ENCODE measurements around the gene LAGE3. TPM values are rescaled to one million over a fixed set of nuclear protein-coding genes. Genes with fewer than 3 reads are reported as not detected.

LAGE3 gene
- total and polyA plus RNA-seq, 2 of the 13 experiments (the other 11 are each of a cell fraction or from before 2014, with no cell fraction given) = 7.6 to 12.7 TPM

GRCh38 chrX:154459832-154460231 lies 19.2 kb downstream of the LAGE3 start:
- 0 out of 2 replicates have a peak overlapping the region, but pooled peaks have one; percentile 39 for H3K9ac ChIP-seq (ENCODE audit: insufficient read depth, low read depth, low read length)
- peaks cover 9% of the 10 kb centered on the region for H3K79me2 ChIP-seq (ENCODE audit: insufficient read depth, low read length)
- no peaks in the 10 kb centered on the region for H4K20me1 ChIP-seq (ENCODE audit: insufficient read depth, low read length)
- intact Hi-C loops (cut with micrococcal nuclease; ENCODE audit: unreplicated experiment) (no loop called here), in situ Hi-C loops (cut with HindIII; ENCODE audit: extremely low pct_ligation_motif_present, low pct_unique_long_range_greater_than_20kb) (no loop called here)
- ChIA-PET POLR2A (interaction anchor here (1.2 to 1.6 kb wide), 2 partner anchors 48 to 89 kb away, joined by 3 to 6 read pairs; partner anchors contain the start of gene TAFAZZIN), CTCF (ENCODE audit: low intra/inter-chr PET ratio, low total read pairs) (interaction anchor here (1.0 kb wide), 1 partner anchor 74 kb away, joined by 4 read pairs; no protein-coding TSS in a partner anchor)
- no TSS peak for BruUV-seq (replicated peaks)
- FAIRE-seq = no peak
- 0 out of 2 replicates have a peak, but pooled peaks cover 4% of the 10 kb centered on the region for H3K4me1 ChIP-seq (ENCODE audit: insufficient read depth, low read length)
- ATAC-seq = no peak
- H3K36me3 ChIP-seq (replicated peaks in 1 of 2; ENCODE audit: control insufficient read depth in 1 of 2, insufficient read depth in 2 of 2, low read length in 2 of 2) = peaks cover 0 to 4% of the 10 kb centered on the region in 2 experiments; a peak in 3 of 5 replicates
- WGBS (ENCODE audit: low lambda C conversion rate) = no CpG with 5 or more reads among the region's 14 CpGs
- H3K27me3 ChIP-seq (ENCODE audit: control insufficient read depth in 1 of 2, insufficient read depth in 2 of 2, low read length in 2 of 2) = no peaks in the 10 kb centered on the region
- H3K4me3 ChIP-seq (replicated peaks in 1 of 3; ENCODE audit: insufficient read depth in 1 of 3, low read depth in 2 of 3, low read length in 3 of 3) = peak overlapping the region in 2 of 3 experiments; percentile 79 to 87; a peak in 3 of 6 replicates
- H3K4me2 ChIP-seq (ENCODE audit: low read depth, low read length) = peak overlapping the region; percentile 73
- no peak overlapping the region for H3K27ac ChIP-seq (ENCODE audit: extremely low read length, insufficient read depth, low read length)
- TF ChIP-seq, protein P1, sequence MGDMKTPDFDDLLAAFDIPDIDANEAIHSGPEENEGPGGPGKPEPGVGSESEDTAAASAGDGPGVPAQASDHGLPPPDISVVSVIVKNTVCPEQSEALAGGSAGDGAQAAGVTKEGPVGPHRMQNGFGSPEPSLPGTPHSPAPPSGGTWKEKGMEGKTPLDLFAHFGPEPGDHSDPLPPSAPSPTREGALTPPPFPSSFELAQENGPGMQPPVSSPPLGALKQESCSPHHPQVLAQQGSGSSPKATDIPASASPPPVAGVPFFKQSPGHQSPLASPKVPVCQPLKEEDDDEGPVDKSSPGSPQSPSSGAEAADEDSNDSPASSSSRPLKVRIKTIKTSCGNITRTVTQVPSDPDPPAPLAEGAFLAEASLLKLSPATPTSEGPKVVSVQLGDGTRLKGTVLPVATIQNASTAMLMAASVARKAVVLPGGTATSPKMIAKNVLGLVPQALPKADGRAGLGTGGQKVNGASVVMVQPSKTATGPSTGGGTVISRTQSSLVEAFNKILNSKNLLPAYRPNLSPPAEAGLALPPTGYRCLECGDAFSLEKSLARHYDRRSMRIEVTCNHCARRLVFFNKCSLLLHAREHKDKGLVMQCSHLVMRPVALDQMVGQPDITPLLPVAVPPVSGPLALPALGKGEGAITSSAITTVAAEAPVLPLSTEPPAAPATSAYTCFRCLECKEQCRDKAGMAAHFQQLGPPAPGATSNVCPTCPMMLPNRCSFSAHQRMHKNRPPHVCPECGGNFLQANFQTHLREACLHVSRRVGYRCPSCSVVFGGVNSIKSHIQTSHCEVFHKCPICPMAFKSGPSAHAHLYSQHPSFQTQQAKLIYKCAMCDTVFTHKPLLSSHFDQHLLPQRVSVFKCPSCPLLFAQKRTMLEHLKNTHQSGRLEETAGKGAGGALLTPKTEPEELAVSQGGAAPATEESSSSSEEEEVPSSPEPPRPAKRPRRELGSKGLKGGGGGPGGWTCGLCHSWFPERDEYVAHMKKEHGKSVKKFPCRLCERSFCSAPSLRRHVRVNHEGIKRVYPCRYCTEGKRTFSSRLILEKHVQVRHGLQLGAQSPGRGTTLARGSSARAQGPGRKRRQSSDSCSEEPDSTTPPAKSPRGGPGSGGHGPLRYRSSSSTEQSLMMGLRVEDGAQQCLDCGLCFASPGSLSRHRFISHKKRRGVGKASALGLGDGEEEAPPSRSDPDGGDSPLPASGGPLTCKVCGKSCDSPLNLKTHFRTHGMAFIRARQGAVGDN (CRISPR knock-in tag; IDR thresholded peaks at IDR 0.05) = peak; percentile 21; the same call in 1 of the 2 replicates
- TF ChIP-seq, protein P2, sequence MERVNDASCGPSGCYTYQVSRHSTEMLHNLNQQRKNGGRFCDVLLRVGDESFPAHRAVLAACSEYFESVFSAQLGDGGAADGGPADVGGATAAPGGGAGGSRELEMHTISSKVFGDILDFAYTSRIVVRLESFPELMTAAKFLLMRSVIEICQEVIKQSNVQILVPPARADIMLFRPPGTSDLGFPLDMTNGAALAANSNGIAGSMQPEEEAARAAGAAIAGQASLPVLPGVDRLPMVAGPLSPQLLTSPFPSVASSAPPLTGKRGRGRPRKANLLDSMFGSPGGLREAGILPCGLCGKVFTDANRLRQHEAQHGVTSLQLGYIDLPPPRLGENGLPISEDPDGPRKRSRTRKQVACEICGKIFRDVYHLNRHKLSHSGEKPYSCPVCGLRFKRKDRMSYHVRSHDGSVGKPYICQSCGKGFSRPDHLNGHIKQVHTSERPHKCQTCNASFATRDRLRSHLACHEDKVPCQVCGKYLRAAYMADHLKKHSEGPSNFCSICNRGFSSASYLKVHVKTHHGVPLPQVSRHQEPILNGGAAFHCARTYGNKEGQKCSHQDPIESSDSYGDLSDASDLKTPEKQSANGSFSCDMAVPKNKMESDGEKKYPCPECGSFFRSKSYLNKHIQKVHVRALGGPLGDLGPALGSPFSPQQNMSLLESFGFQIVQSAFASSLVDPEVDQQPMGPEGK (CRISPR knock-in tag; IDR thresholded peaks at IDR 0.05) = no peak
- no peak overlapping the region for H2AFZ ChIP-seq (ENCODE audit: low read length)
- H3K9me3 ChIP-seq (ENCODE audit: low read length) = no peaks in the 10 kb centered on the region
- DNase-seq (ENCODE audit: low spot score) = no peak
